Astrocyte of the spinal cord (primary cell): ENCODE measurements around the gene CHST8.

Experiments
- DNase-seq: peaks from one replicate; pipeline ENCODE4 v3.0.0; 2011; ENCODE audit warnings: low read depth, low spot score
- H3K4me3 ChIP-seq: 2 replicates; pipeline ENCODE4 v1.5.1; 2011; ENCODE audit warnings: low read depth, mild to moderate bottlenecking, low read length, moderate library complexity
- in situ Hi-C: cut with HindIII; loops from 2 replicates; pipeline ENCODE4 v1.10.0; 2017; ENCODE audit warnings: low sequenced_read_pairs
- TF ChIP-seq, protein P1 (sequence below): IDR thresholded peaks from 2 replicates; pipeline ENCODE4 v1.5.1; 2012; ENCODE audit warnings: low read depth, mild to moderate bottlenecking, low read length, inconsistent platforms

CHST8 gene

DNA sequence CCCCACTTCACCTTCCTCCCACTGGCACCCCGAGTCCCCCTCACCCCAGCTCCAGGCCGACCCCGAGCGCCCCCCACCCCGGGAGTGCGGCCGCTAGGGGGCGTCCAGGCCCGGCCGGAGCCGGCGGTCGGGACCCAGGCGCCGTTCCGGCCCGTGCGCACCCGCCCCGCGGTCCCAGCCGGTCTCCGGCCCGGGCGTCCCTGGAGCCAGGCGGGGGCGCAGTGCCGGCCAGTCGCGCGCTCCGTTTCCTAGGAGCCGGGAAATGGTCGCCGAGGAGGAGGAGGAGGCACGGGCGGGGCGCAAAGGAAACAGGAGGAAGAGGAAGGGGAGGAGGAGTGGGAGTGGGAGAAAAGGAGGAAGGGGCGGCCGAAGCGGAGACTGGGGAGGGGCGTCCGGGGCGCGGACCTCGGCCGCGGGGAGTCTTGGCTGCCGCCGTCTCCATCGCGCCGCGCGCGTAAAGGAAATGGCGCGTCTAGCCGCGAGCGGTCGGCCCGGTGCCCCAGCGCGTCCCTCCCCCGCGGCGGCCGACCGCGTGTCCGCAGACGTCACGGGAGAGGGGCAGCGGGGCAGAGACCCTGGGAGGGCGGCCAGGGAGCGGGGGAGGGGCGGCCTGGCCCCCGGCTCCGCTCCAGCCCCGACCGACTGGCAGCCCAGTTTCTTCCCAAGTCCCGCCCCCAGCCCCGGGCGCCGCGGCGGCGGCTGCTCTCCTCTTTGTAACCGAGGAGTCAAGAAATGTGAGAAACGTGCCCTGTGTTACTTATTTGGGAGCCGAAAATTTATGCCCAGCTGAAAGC lies 173.8 kb downstream of the CHST8 start:
- DNase-seq, result peak; percentile 88
- TF ChIP-seq, protein P1, sequence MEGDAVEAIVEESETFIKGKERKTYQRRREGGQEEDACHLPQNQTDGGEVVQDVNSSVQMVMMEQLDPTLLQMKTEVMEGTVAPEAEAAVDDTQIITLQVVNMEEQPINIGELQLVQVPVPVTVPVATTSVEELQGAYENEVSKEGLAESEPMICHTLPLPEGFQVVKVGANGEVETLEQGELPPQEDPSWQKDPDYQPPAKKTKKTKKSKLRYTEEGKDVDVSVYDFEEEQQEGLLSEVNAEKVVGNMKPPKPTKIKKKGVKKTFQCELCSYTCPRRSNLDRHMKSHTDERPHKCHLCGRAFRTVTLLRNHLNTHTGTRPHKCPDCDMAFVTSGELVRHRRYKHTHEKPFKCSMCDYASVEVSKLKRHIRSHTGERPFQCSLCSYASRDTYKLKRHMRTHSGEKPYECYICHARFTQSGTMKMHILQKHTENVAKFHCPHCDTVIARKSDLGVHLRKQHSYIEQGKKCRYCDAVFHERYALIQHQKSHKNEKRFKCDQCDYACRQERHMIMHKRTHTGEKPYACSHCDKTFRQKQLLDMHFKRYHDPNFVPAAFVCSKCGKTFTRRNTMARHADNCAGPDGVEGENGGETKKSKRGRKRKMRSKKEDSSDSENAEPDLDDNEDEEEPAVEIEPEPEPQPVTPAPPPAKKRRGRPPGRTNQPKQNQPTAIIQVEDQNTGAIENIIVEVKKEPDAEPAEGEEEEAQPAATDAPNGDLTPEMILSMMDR, result peak; percentile 71
- peak overlapping the region; percentile 75 for H3K4me3 ChIP-seq
- in situ Hi-C loops, result no loop called here

DNA sequence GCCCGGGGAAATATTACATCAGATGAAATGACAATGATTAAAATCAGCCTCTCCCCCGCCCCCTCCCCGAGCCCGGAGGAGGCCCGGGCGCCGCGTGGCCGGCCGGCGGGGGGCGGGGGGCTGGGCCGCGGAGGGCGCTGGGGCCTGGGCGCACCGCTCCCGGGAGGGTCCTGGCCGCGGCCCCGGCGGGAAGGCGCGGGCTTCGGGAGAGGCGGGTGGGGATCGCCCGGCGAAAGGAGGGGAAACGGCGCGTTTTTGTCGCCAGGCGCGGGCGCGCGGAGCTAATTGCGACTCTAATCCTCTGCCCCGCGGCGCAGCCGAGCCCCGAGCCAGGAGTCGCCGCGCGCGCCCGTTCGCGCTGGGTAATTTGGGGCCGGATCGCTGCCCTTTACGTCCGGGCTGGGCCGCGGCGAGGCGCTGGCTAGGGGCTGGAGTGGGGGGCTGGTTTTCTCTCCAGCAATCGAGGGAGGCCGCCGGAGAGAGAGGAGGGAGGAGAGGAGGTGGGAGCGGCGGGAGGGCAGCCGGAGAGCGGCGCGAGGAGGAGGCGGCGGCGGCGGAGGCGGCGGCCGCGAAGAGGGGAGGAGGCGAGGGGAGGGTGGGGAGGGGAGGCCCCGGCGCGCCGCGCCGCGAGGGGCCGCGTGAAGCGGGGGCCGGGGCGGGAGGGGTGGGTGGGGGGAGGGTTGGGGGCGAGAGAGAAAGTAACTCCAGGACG lies 174.6 kb downstream of the CHST8 start, which contains the start of gene KCTD15:
TSS of gene KCTD15 (plus strand) at position 707 of the 712 bp plus-strand sequence. CDS start 3,585 bp downstream, outside the sequence.
- peak within 1 kb of the TSS; percentile 75 for H3K4me3 ChIP-seq
- TF ChIP-seq, protein P1, result no peak
- DNase-seq, result peak; percentile 63
- in situ Hi-C loops, result no loop called here

DNA sequence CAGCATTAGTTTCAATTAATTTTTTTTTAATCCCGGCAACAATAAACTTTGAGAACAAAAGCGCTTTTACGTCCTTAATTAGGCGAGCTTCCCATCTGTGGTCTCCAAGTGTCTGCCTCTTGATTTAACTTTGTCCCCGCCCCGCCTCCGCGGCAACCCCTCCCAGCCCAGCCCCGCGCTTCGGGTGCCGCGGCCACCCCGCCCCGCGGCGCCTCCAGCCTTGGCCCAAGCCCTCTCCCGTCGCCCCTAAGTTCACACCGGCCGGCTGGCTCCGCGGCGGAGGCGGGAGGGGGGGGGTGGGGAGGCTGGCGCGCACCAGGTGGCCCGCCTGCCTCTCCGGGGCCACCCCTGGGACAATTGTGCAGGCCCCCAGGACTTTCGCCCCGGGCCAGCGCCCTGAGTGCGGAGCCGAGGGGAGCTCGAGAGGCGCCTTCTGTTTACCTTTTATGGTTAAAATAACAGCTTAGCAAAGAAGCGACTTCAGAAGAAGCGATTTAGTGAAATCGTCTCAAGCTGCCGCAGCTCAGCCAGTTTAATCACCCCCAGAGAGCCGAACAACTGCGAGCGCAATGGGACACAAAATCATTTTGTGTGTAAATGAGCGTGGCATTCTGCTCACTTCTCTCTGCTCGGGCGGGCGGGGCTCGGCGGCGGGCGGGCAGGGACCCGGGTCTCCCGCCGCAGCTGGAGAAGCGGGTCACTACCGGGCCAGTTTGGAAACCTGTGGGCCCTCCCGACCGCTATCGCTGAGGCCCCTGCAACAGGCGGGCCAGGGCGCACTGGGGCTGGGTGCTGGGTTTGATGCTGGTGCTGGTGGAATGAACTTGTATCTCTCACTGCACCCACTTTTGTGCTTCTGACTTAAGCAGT lies 176.3 kb downstream of the CHST8 start:
- peak; percentile 57 for DNase-seq
- peak overlapping the region; percentile 75 for H3K4me3 ChIP-seq
- TF ChIP-seq, protein P1, result no peak
- in situ Hi-C loops, result no loop called here

DNA sequence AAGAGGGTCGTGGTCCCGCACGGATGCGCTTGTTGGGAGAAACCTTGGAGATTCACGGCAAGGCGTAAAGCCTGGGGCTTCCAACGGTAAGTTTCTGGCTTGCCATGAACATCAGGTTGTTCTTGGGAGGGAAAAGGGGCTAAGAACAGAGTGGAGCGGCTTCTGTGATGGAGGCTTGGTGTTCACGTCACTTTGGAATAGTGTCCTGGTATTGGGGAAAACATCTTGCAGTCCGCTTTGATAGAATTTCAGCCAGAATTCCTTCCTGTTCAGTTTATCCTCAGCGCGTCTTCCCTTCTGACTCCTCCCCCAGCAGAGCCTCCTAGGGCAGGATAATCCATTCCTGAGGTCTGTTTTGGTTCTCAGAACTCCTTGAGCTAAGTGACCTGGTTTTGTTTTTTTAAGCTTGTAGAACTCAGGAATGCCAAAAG lies 176.9 kb downstream of the CHST8 start:
- peak; percentile 41 for DNase-seq
- TF ChIP-seq, protein P1, result no peak
- in situ Hi-C loops, result no loop called here
- peak overlapping the region; percentile 75 for H3K4me3 ChIP-seq

DNA sequence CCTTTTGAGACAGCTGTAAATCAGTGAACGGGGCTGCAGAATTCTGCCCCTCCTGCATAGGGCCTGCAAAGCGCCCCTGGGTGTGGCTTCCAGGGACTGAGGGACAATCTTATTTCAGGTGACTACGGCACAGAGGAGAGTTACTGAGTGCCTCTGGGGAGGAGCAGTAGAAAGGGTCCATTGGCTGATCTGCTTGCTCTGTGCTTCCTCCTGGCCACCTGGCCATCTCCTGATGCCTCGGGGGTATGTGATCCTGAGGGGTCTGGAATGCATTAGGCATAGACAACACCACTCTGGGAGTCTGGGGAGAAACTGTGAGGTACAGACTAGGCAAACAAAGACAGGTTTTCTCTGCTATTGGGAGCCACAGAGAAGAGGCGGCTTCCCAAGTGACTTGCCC lies 177.7 kb downstream of the CHST8 start:
- no peak for DNase-seq
- TF ChIP-seq, protein P1, result no peak
- H3K4me3 ChIP-seq, result no peak overlapping the region
- in situ Hi-C loops, result no loop called here
